Activated CD8-positive, alpha-beta T cell treated with anti-CD3 and anti-CD28 coated beads for 36 hours (primary cell): ENCODE results near the gene NEDD4L. TPM values are rescaled to one million over a fixed set of nuclear protein-coding genes. Genes with fewer than 3 reads are reported as not detected.

Experiments used
- ATAC-seq: fragments of 200-7000 bp; cut with Tn5 transposase; one replicate; pipeline ENCODE4 v1.10.0; 2021; ENCODE audit warnings: mild to moderate bottlenecking, moderate library complexity
- CTCF ChIA-PET: fragments of 350-600 bp; sonication (Branson Sonifier 250); formaldehyde crosslinking; loops from one replicate; lab custom pipeline; 2021; ENCODE audit warnings: antibody characterized with exemption; lab: Charles Lee
- POLR2A ChIA-PET: fragments of 350-600 bp; sonication (Branson Sonifier 250); formaldehyde crosslinking; loops from one replicate; lab custom pipeline; 2021; ENCODE audit warnings: antibody characterized with exemption; lab: Charles Lee
- DNase-seq: peaks from one replicate; pipeline ENCODE4 v3.0.0-alpha.2; 2020
- H3K27ac Mint-ChIP-seq: one replicate; pipeline ENCODE4 v1.8.0; 2021; ENCODE audit warnings: mild to moderate bottlenecking, mixed read lengths
- H3K27me3 Mint-ChIP-seq: one replicate; pipeline ENCODE4 v1.8.0; 2021; ENCODE audit warnings: mixed read lengths
- H3K36me3 Mint-ChIP-seq: one replicate; pipeline ENCODE4 v1.8.0; 2021; ENCODE audit warnings: low read depth, mixed read lengths
- H3K4me1 Mint-ChIP-seq: one replicate; pipeline ENCODE4 v1.8.0; 2021; ENCODE audit warnings: low read depth, mixed read lengths
- H3K4me3 Mint-ChIP-seq: one replicate; pipeline ENCODE4 v1.8.0; 2021; ENCODE audit warnings: mild to moderate bottlenecking, moderate library complexity, mixed read lengths
- H3K9me3 Mint-ChIP-seq: one replicate; pipeline ENCODE4 v1.8.0; 2021; ENCODE audit warnings: mixed read lengths
- intact Hi-C: fragments of 100-400 bp; cut with micrococcal nuclease; formaldehyde crosslinking; loops from one replicate; pipeline ENCODE4 v1.10.0; 2022
- total RNA-seq, 2 experiments: library from RNA; stranded (reverse); gene quantifications; one replicate each; pipeline ENCODE4 v1.2.3, GENCODE V29; 2021
- TF ChIP-seq, protein P1 (sequence below): fragments of 200-600 bp; IDR thresholded peaks from one replicate; pipeline ENCODE4 v1.8.0; 2022; ENCODE audit warnings: antibody characterized with exemption, mild to moderate bottlenecking

Gene NEDD4L
- total RNA-seq, 2 experiments from 2014 or later = 7.5 to 8.5 TPM

DNA sequence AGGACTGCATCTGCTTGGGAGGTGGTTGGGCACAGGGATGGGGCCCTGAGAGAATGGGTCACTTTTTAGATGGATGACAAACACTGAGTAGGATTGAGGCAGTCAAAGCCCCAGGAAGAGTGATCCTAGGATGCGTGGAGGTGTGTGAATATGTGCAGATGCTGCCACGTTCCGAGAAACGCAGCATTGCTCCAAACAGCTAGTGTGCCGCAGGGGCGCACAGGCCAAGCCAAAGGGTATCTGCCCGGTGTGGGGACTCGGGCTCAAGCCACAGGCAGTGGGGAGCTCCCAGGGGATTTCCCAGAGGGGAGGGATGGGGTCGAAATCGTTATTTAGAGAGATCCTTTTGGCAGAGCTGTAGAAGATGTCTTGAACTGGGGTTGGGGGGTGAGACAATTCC lies 310.8 kb downstream of the NEDD4L start:
- H3K27ac Mint-ChIP-seq = no peak overlapping the region
- no peak for ATAC-seq

DNA sequence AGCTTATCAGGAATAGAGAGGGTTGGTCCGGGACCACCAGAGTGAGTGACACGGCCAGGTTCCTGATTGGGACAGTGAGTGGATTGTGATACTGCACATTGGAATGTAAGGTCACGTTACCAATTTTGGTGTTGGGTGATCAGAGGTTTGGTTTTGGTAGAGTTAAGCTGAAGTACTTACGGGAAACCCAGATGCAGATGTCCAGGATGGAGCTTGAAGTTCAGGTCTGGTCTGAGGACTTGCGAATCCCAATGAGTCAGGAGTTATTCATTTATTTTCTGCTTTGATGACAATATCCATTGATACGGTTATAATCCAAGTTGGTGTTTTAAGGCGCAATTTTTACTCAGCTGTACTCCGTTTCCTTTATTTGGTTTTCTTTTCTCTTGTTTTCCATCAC lies 311.2 kb downstream of the NEDD4L start:
- DNase-seq (no peak), ATAC-seq (no peak)
- Mint-ChIP-seq H3K4me1 (no peaks in the 10 kb centered on the region), H3K27me3 (no peaks in the 10 kb centered on the region), H3K36me3 (no peaks in the 10 kb centered on the region), H3K9me3 (no peaks in the 10 kb centered on the region), H3K27ac (no peak overlapping the region), H3K4me3 (no peak overlapping the region)
- ChIA-PET CTCF (no interaction called here), POLR2A (interaction anchor here (1.0 kb wide), 1 partner anchor 121 kb away, joined by 3 read pairs; no protein-coding TSS in a partner anchor)
- TF ChIP-seq, protein P1, sequence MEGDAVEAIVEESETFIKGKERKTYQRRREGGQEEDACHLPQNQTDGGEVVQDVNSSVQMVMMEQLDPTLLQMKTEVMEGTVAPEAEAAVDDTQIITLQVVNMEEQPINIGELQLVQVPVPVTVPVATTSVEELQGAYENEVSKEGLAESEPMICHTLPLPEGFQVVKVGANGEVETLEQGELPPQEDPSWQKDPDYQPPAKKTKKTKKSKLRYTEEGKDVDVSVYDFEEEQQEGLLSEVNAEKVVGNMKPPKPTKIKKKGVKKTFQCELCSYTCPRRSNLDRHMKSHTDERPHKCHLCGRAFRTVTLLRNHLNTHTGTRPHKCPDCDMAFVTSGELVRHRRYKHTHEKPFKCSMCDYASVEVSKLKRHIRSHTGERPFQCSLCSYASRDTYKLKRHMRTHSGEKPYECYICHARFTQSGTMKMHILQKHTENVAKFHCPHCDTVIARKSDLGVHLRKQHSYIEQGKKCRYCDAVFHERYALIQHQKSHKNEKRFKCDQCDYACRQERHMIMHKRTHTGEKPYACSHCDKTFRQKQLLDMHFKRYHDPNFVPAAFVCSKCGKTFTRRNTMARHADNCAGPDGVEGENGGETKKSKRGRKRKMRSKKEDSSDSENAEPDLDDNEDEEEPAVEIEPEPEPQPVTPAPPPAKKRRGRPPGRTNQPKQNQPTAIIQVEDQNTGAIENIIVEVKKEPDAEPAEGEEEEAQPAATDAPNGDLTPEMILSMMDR = no peak
- intact Hi-C loops = no loop called here

More for the DNA sequence above, 310.8 kb downstream of the NEDD4L start:
- H3K36me3 Mint-ChIP-seq = no peaks in the 10 kb centered on the region
- POLR2A ChIA-PET = interaction anchor here (0.7 to 1.0 kb wide), 2 partner anchors 41 to 122 kb away, joined by 3 read pairs; no protein-coding TSS in a partner anchor
- H3K4me3 Mint-ChIP-seq = no peak overlapping the region
- no peak for DNase-seq
- H3K4me1 Mint-ChIP-seq = no peaks in the 10 kb centered on the region
- intact Hi-C loops = no loop called here
- CTCF ChIA-PET = no interaction called here
- H3K27me3 Mint-ChIP-seq = no peaks in the 10 kb centered on the region
- TF ChIP-seq, protein P1 = no peak
- no peaks in the 10 kb centered on the region for H3K9me3 Mint-ChIP-seq

DNA sequence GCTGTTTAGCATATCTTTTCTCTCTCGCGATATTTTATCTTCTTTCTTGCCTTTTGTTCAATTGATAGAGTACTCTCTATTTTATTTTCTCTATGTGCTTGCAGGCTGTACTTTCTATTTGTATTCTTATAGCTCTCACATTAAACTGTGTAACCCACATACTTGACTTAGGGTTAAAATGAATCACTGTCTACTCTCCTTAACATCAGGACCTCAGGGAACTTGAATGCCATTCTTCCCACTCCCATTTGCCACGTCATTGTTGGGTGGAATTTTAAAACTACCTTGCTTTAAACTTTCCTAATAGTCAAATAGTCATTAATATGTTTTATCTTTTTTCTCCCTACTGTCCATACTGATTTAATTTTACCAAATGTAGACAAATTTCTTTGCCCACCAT lies 315.2 kb downstream of the NEDD4L start:
- intact Hi-C loops = no loop called here
- Mint-ChIP-seq H3K4me1 (peaks cover 1% of the 10 kb centered on the region), H3K4me3 (no peak overlapping the region), H3K27me3 (no peaks in the 10 kb centered on the region), H3K36me3 (no peaks in the 10 kb centered on the region), H3K9me3 (no peaks in the 10 kb centered on the region), H3K27ac (no peak overlapping the region)
- ChIA-PET CTCF (no interaction called here), POLR2A (no interaction called here)
- DNase-seq (no peak), ATAC-seq (no peak)
- TF ChIP-seq, protein P1 = no peak

DNA sequence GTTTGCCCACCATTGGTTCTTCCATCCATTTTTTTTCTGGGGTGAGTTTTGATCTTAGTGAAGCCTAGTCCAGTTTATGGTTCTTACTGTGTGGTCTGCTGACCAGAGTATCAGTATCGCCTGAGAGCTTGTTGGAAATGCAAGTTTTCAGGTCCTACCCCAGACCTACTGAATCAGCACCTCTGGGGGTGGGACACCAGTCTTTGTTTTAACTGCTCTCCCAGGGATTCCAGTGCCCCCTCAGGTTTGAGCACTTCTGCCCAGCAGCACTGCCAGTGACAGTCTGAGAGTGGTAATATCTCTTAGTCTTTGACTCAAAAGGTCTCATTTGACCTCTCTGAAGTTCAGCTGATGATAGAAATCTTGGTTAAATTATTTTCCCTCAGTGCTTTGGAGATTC lies 315.6 kb downstream of the NEDD4L start:
- TF ChIP-seq, protein P1 = no peak
- no peak for DNase-seq
- Mint-ChIP-seq H3K27me3 (no peaks in the 10 kb centered on the region), H3K4me1 (peaks cover 3% of the 10 kb centered on the region), H3K4me3 (no peak overlapping the region), H3K27ac (no peak overlapping the region), H3K9me3 (no peaks in the 10 kb centered on the region), H3K36me3 (no peaks in the 10 kb centered on the region)
- intact Hi-C loops = no loop called here
- POLR2A ChIA-PET = no interaction called here
- ATAC-seq = no peak
- CTCF ChIA-PET = no interaction called here

DNA sequence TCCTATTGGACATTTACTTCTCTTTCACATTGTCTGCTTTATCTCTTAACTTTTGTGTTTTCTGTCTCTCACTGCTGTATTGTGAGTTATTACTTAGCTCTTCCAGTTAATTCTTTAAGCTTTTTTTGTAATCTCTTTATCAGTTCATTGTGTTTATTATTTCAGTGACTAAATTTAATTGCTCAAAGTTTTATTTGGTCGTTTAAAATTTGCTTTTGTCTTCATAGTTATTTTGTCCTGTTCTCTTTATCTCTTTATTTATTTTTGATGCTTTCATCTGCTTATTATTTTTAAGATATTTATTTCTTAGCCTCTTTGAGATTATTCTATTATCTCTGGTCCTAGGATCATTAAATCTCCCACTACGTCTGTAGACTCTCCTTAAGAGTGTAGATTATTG lies 316.3 kb downstream of the NEDD4L start:
- H3K4me1 Mint-ChIP-seq = peaks cover 3% of the 10 kb centered on the region
- TF ChIP-seq, protein P1 = no peak
- no peak overlapping the region for H3K27ac Mint-ChIP-seq
- H3K9me3 Mint-ChIP-seq = no peaks in the 10 kb centered on the region
- ChIA-PET POLR2A (no interaction called here), CTCF (no interaction called here)
- intact Hi-C loops = no loop called here
- ATAC-seq = no peak
- DNase-seq = no peak
- H3K36me3 Mint-ChIP-seq = no peaks in the 10 kb centered on the region
- H3K27me3 Mint-ChIP-seq = no peaks in the 10 kb centered on the region
- H3K4me3 Mint-ChIP-seq = no peak overlapping the region
